Tibial nerve (tissue), 4 donors: ENCODE measurements around the gene ZSWIM8. TPM values are rescaled to one million over a fixed set of nuclear protein-coding genes. Genes with fewer than 3 reads are reported as not detected.

Source experiments
- DNase-seq, 2 donors: peaks; one replicate each; pipeline ENCODE4 v3.0.0-alpha.2; 2019; ENCODE audit warnings: low spot score in 2 of 2
- H3K27ac ChIP-seq, 4 donors: fragments of 200-600 bp; sonication (generic) in 3 of 4; one replicate each; pipeline ENCODE4 v1.5.1; 2017 to 2019; ENCODE audit warnings: mild to moderate bottlenecking in 1 of 4
- H3K27me3 ChIP-seq, 2 donors: fragments of 200-600 bp; sonication (generic) in 1 of 2; one replicate each; pipeline versions ENCODE4 v1.5.1 to v1.6.0; 2017 to 2019
- H3K36me3 ChIP-seq, 3 donors: fragments of 200-600 bp; sonication (generic); one replicate each; pipeline ENCODE4 v1.5.1; 2018 to 2019
- H3K4me1 ChIP-seq, 4 donors: fragments of 200-600 bp; sonication (generic) in 3 of 4; one replicate each; pipeline ENCODE4 v1.5.1; 2017 to 2019
- H3K4me3 ChIP-seq, 4 donors: fragments of 200-600 bp; sonication (generic) in 3 of 4; one replicate each; pipeline ENCODE4 v1.5.1; 2017 to 2019; ENCODE audit warnings: mild to moderate bottlenecking in 1 of 4, moderate library complexity in 1 of 4
- H3K9me3 ChIP-seq, 4 donors: fragments of 200-600 bp; sonication (generic) in 3 of 4; one replicate each; pipeline ENCODE4 v1.5.1; 2017 to 2019
- CTCF ChIP-seq, 5 experiments: fragments of 200-600 bp in 3 of 5; fragments of 450-650 bp in 2 of 5; sonication (generic) in 3 of 5; IDR thresholded peaks; one replicate each; pipeline ENCODE4 v1.5.1; 2016 to 2019; ENCODE audit warnings: antibody characterized with exemption in 5 of 5, mild to moderate bottlenecking in 3 of 5, moderate library complexity in 2 of 5
- EP300 ChIP-seq, 2 donors: sonication (generic); formaldehyde crosslinking; IDR thresholded peaks; one replicate each; pipeline ENCODE4 v1.6.1; 2017; ENCODE audit warnings: antibody characterized with exemption in 2 of 2, mild to moderate bottlenecking in 1 of 2
- POLR2A ChIP-seq, 2 donors: fragments of 450-650 bp; IDR thresholded peaks; one replicate each; pipeline ENCODE4 v1.6.1; 2017; ENCODE audit warnings: antibody characterized with exemption in 2 of 2, mild to moderate bottlenecking in 2 of 2, moderate library complexity in 2 of 2
- WGBS, 2 donors: methylation state at CpG; one replicate each; pipeline ENCODE4 v1.1.5; 2018; 5-methylcytosine and 5-hydroxymethylcytosine counted together
- total RNA-seq, 4 donors: library from RNA; depleted of rRNA; stranded (reverse); fragments of >200 nt; gene quantifications; one replicate each; pipeline ENCODE4 v1.1.0, GENCODE V29; 2016

Gene ZSWIM8
- total RNA-seq, 4 donors from 2014 or later: 104 to 138 (median 121) TPM

- peaks cover 5 to 78% (median 25%) of the 10 kb centered on the region in 3 donors for H3K36me3 ChIP-seq
- DNase-seq: no peak
- no peaks in the 10 kb centered on the region for H3K27me3 ChIP-seq
- H3K9me3 ChIP-seq: no peaks in the 10 kb centered on the region
- H3K4me3 ChIP-seq: no peak overlapping the region
- TF ChIP-seq CTCF (IDR thresholded peaks at IDR 0.05) (no peak), EP300 (IDR thresholded peaks at IDR 0.05) (no peak), POLR2A (IDR thresholded peaks at IDR 0.05) (no peak)
- 77 to 81% methylated on average over 11 of the region's 11 CpGs for WGBS, 2 donors
- peaks cover 0 to 20% (median 14%) of the 10 kb centered on the region in 4 donors for H3K4me1 ChIP-seq
- no peak overlapping the region for H3K27ac ChIP-seq
Observed at GRCh38 chr10:73768881-73769280, 16.5 kb upstream of the ZSWIM8 start.

- H3K27ac ChIP-seq: no peak overlapping the region
- DNase-seq: no peak
- no peaks in the 10 kb centered on the region for H3K9me3 ChIP-seq
- H3K4me1 ChIP-seq: peaks cover 0 to 25% (median 19%) of the 10 kb centered on the region in 4 donors
- no peaks in the 10 kb centered on the region for H3K27me3 ChIP-seq
- WGBS, 2 donors: 88 to 95% methylated on average over 5 of the region's 5 CpGs
- H3K4me3 ChIP-seq: no peak overlapping the region
- peaks cover 5 to 73% (median 24%) of the 10 kb centered on the region in 3 donors for H3K36me3 ChIP-seq
- no peak for TF ChIP-seq CTCF (IDR thresholded peaks at IDR 0.05)
- TF ChIP-seq EP300 (IDR thresholded peaks at IDR 0.05): no peak
- no peak for TF ChIP-seq POLR2A (IDR thresholded peaks at IDR 0.05)
Observed at GRCh38 chr10:73769396-73769795, 16.0 kb upstream of the ZSWIM8 start.

- TF ChIP-seq CTCF (IDR thresholded peaks at IDR 0.05): no peak
- TF ChIP-seq POLR2A (IDR thresholded peaks at IDR 0.05): no peak
- no peak for TF ChIP-seq EP300 (IDR thresholded peaks at IDR 0.05)
- no peaks in the 10 kb centered on the region for H3K9me3 ChIP-seq
- peak overlapping the region; percentile 76 to 94 (median 88) for H3K4me3 ChIP-seq
- H3K4me1 ChIP-seq: peaks cover 0 to 49% (median 24%) of the 10 kb centered on the region in 4 donors
- H3K27ac ChIP-seq: peak overlapping the region; percentile 92 to 100 (median 97)
- DNase-seq: peak; percentile 81 to 82
- WGBS, 2 donors: 11 to 15% methylated on average over 17 of the region's 17 CpGs
- peaks cover 5 to 72% (median 11%) of the 10 kb centered on the region in 3 donors for H3K36me3 ChIP-seq
- no peaks in the 10 kb centered on the region for H3K27me3 ChIP-seq
Observed at GRCh38 chr10:73771722-73772280, 13.6 kb upstream of the ZSWIM8 start.

DNA sequence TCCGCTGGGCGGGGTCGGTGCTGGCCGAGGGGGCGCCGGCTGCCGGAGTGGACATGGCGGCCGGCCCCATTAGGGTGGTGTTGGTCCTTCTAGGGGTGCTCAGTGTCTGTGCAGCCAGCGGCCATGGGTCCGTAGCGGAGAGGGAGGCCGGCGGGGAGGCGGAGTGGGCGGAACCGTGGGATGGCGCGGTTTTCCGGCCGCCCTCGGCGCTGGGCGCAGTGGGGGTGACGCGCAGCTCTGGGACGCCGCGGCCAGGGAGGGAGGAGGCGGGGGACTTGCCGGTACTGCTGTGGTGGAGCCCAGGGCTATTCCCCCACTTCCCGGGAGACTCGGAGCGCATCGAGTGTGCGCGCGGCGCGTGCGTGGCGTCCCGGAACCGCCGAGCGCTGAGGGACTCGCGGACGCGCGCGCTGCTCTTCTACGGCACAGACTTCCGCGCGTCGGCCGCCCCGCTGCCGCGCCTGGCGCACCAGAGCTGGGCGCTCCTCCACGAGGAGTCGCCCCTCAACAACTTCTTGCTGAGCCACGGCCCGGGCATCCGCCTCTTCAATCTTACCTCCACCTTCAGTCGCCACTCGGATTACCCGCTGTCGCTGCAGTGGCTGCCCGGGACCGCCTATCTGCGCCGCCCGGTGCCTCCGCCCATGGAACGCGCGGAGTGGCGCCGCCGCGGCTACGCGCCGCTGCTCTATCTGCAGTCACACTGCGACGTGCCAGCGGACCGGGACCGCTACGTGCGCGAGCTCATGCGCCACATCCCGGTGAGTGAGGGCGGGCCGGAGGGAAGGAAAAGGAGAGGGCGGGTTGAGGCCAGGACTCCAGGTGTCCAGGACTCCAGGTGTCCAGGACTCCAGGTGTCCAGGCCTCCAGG is 12.9 kb upstream of the ZSWIM8 start:
- H3K9me3 ChIP-seq: no peaks in the 10 kb centered on the region
- H3K36me3 ChIP-seq: peaks cover 5 to 70% (median 11%) of the 10 kb centered on the region in 3 donors
- peak overlapping the region; percentile 76 to 94 (median 88) for H3K4me3 ChIP-seq
- H3K27me3 ChIP-seq: no peaks in the 10 kb centered on the region
- WGBS, 2 donors: 0% methylated on average over 60 to 64 of the region's 101 CpGs
- H3K4me1 ChIP-seq: peaks cover 0 to 52% (median 24%) of the 10 kb centered on the region in 4 donors
- TF ChIP-seq POLR2A (IDR thresholded peaks at IDR 0.05): peak; percentile 79 to 89
- TF ChIP-seq EP300 (IDR thresholded peaks at IDR 0.05): peak; percentile 83 to 96
- TF ChIP-seq CTCF (IDR thresholded peaks at IDR 0.05): peak in 3 of 5 experiments; percentile 4 to 17 (median 7)
- H3K27ac ChIP-seq: peak overlapping the region; percentile 92 to 100 (median 97)
- DNase-seq: peak; percentile 45 to 50
